Esophagus squamous epithelium (tissue), 5 donors: ENCODE measurements around the gene CELSR3. TPM values are rescaled to one million over a fixed set of nuclear protein-coding genes. Genes with fewer than 3 reads are reported as not detected.
A peak's percentile ranks its signal among the peaks of the same experiment; 100 is the strongest.

Source experiments
- DNase-seq: peaks from one replicate; lab custom pipeline; 2025; lab: John Stamatoyannopoulos, UW
- H3K27ac ChIP-seq, 4 donors: fragments of 200-600 bp; sonication (generic); one replicate each; pipeline ENCODE4 v1.5.1; 2016 to 2019; ENCODE audit warnings: mild to moderate bottlenecking in 1 of 4
- H3K27me3 ChIP-seq, 4 donors: fragments of 200-600 bp; sonication (generic); 1 replicate in 3 of 4; 2 replicates in 1 of 4; pipeline versions ENCODE4 v1.5.1 to v1.6.0; 2017 to 2021; ENCODE audit warnings: antibody characterized with exemption in 1 of 4
- H3K36me3 ChIP-seq, 3 donors: fragments of 200-600 bp; sonication (generic); one replicate each; pipeline ENCODE4 v1.5.1; 2016 to 2019
- H3K4me1 ChIP-seq, 3 donors: fragments of 200-600 bp; sonication (generic); one replicate each; pipeline ENCODE4 v1.5.1; 2017 to 2019
- H3K4me3 ChIP-seq, 4 donors: fragments of 200-600 bp; sonication (generic); 1 replicate in 3 of 4; 2 replicates in 1 of 4; pipeline ENCODE4 v1.5.1; 2016 to 2019; ENCODE audit warnings: mild to moderate bottlenecking in 2 of 4, moderate library complexity in 1 of 4
- H3K9me3 ChIP-seq, 3 donors: fragments of 200-600 bp; sonication (generic); one replicate each; pipeline ENCODE4 v1.5.1; 2016 to 2019
- POLR2A ChIP-seq, 4 donors: fragments of 450-650 bp; IDR thresholded peaks; one replicate each; pipeline ENCODE4 v1.6.1; 2017; ENCODE audit warnings: antibody characterized with exemption in 4 of 4, mild to moderate bottlenecking in 4 of 4, moderate library complexity in 3 of 4
- WGBS, 2 donors: methylation state at CpG; one replicate each; pipeline ENCODE4 v1.1.5; 2018; 5-methylcytosine and 5-hydroxymethylcytosine counted together
- intact Hi-C: fragments of 100-400 bp; cut with DNase I; formaldehyde crosslinking; loops from one replicate; pipeline ENCODE4 v1.15.0; 2022
- total RNA-seq, 4 donors: library from RNA; depleted of rRNA; stranded (reverse); fragments of >200 nt; gene quantifications; one replicate each; pipeline ENCODE4 v1.1.0, GENCODE V29; 2016
- TF ChIP-seq, protein P1 (sequence below), 6 experiments: fragments of 450-650 bp in 4 of 6; fragments of 200-600 bp in 2 of 6; sonication (generic) in 2 of 6; IDR thresholded peaks; one replicate each; pipeline ENCODE4 v1.5.1; 2016 to 2019; ENCODE audit warnings: antibody characterized with exemption in 6 of 6, mild to moderate bottlenecking in 4 of 6, moderate library complexity in 4 of 6
- donor health status: DM: yes; HTN: yes; CAD: no.

The CELSR3 gene
- total RNA-seq, 4 donors from 2014 or later = 0.31 to 0.76 (median 0.45) TPM

DNA sequence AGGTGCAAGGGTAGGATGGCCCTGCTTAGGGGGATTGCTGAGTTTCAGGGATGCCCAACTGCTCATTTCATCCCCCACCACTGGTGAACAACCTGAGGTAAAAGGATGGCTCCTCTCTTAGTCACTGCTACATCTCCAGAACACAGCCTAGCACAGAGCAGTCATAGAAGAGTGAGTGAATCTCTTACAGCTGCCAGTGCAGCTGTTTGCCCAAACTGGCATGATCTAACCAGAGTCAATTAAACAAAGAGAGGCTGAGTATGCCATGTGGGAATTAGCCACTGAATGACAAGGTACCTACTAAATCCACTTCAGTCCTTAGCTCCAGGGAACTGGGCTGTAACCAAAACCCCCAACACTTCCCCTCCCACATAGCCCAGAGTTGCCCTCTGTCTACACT is 29.9 kb upstream of the CELSR3 start:
- Histone ChIP-seq H3K27me3 (no peaks in the 10 kb centered on the region), H3K4me3 (peak overlapping the region in 1 of 4 donors; percentile 3), H3K4me1 (peaks cover 19 to 42% (median 29%) of the 10 kb centered on the region in 3 donors), H3K27ac (peak overlapping the region in 1 of 4 donors; percentile 81), H3K36me3 (peaks cover 30 to 80% (median 61%) of the 10 kb centered on the region in 3 donors), H3K9me3 (no peaks in the 10 kb centered on the region)
- no peak for DNase-seq
- intact Hi-C loops = no loop called here
- TF ChIP-seq, protein P1, sequence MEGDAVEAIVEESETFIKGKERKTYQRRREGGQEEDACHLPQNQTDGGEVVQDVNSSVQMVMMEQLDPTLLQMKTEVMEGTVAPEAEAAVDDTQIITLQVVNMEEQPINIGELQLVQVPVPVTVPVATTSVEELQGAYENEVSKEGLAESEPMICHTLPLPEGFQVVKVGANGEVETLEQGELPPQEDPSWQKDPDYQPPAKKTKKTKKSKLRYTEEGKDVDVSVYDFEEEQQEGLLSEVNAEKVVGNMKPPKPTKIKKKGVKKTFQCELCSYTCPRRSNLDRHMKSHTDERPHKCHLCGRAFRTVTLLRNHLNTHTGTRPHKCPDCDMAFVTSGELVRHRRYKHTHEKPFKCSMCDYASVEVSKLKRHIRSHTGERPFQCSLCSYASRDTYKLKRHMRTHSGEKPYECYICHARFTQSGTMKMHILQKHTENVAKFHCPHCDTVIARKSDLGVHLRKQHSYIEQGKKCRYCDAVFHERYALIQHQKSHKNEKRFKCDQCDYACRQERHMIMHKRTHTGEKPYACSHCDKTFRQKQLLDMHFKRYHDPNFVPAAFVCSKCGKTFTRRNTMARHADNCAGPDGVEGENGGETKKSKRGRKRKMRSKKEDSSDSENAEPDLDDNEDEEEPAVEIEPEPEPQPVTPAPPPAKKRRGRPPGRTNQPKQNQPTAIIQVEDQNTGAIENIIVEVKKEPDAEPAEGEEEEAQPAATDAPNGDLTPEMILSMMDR (IDR thresholded peaks at IDR 0.05) = no peak
- TF ChIP-seq POLR2A (IDR thresholded peaks at IDR 0.05) = no peak

DNA sequence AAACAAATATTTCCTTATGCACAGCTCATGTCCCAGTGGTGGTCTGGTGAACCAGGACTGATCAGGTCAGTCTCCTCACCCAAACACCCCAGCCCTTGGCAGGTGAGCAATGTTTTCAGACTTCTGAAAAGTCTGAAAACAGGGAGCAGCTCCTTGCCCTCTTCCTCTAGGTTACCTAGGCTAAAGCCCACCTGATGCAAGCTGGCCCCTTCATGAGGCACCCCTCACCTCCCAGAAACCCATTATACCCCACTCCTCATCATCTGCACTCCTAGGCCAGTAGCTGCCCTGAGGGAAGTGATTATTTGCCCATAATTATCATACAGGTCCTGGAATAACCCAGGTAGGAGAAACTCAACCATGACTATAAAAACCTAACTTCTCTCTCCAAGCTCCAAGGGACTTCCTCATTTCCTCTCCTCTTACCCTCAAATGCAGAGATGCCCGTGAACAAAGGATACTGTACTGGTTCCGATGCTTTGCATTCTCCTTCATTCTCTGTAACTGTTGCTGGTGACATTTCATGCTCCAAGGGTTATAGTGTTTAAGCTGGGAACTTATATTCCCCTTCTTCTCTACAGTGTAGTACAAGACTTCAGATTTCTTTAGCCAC is 28.3 kb upstream of the CELSR3 start:
- no peak overlapping the region for H3K4me3 ChIP-seq
- no peak for DNase-seq
- WGBS, 2 donors = 81 to 93% methylated on average over 2 of the region's 2 CpGs
- H3K9me3 ChIP-seq = no peaks in the 10 kb centered on the region
- no peak overlapping the region for H3K27ac ChIP-seq
- H3K27me3 ChIP-seq = no peaks in the 10 kb centered on the region
- H3K36me3 ChIP-seq = peaks cover 34 to 85% (median 63%) of the 10 kb centered on the region in 3 donors
- TF ChIP-seq, protein P1 (IDR thresholded peaks at IDR 0.05) = no peak
- no peak for TF ChIP-seq POLR2A (IDR thresholded peaks at IDR 0.05)
- peaks cover 22 to 44% (median 33%) of the 10 kb centered on the region in 3 donors for H3K4me1 ChIP-seq
- intact Hi-C loops = no loop called here

DNA sequence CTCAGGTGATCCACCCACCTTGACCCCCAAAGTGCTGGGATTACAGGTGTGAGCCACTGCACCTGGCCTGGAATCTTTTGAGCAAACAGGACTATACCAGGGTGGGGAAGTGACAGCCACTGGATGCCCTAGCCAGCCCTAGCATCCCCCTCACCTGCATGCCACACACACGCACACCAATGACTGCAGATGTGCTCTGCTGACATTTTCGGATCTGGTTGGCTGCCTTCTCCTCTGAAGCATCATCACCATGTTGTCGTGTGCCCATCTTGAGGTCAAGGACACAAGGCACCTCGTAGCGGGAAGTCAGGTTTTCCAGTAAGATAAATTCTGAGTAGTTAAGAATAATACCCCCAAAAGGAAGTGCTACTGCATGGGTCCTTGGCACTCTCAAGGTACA is 26.7 kb upstream of the CELSR3 start:
- Histone ChIP-seq H3K36me3 (peaks cover 33 to 74% (median 63%) of the 10 kb centered on the region in 3 donors), H3K27me3 (no peaks in the 10 kb centered on the region), H3K27ac (no peak overlapping the region), H3K9me3 (no peaks in the 10 kb centered on the region), H3K4me1 (peaks cover 24 to 40% (median 27%) of the 10 kb centered on the region in 3 donors), H3K4me3 (no peak overlapping the region)
- no peak for DNase-seq
- intact Hi-C loops = no loop called here
- TF ChIP-seq, protein P1 (IDR thresholded peaks at IDR 0.05) = no peak
- TF ChIP-seq POLR2A (IDR thresholded peaks at IDR 0.05) = no peak
- 40 to 77% methylated on average over 3 to 5 of the region's 5 CpGs for WGBS, 2 donors

DNA sequence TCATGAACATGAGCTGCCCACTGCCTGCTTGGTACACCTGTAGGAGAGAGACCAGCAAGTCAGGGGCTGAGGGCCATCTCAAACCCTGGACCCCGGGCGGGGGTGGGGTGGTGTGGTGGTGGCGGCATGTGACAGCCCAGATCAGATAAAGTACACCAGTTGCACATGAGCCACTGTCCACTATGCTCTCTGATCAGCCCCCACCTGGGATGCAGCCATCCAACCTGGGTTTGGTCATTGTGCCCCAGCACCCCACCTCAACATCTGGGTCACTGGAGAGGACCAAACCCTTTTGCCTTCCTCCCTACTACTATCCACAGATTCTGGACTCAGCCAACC is 26.0 kb upstream of the CELSR3 start:
- Histone ChIP-seq H3K27ac (no peak overlapping the region), H3K4me3 (no peak overlapping the region), H3K9me3 (no peaks in the 10 kb centered on the region), H3K36me3 (peaks cover 28 to 67% (median 57%) of the 10 kb centered on the region in 3 donors), H3K27me3 (no peaks in the 10 kb centered on the region), H3K4me1 (peaks cover 24 to 40% (median 26%) of the 10 kb centered on the region in 3 donors)
- no CpG with 5 or more reads among the region's 3 CpGs for WGBS, 2 donors
- no peak for TF ChIP-seq POLR2A (IDR thresholded peaks at IDR 0.05)
- TF ChIP-seq, protein P1 (IDR thresholded peaks at IDR 0.05) = no peak
- intact Hi-C loops = no loop called here
- no peak for DNase-seq

DNA sequence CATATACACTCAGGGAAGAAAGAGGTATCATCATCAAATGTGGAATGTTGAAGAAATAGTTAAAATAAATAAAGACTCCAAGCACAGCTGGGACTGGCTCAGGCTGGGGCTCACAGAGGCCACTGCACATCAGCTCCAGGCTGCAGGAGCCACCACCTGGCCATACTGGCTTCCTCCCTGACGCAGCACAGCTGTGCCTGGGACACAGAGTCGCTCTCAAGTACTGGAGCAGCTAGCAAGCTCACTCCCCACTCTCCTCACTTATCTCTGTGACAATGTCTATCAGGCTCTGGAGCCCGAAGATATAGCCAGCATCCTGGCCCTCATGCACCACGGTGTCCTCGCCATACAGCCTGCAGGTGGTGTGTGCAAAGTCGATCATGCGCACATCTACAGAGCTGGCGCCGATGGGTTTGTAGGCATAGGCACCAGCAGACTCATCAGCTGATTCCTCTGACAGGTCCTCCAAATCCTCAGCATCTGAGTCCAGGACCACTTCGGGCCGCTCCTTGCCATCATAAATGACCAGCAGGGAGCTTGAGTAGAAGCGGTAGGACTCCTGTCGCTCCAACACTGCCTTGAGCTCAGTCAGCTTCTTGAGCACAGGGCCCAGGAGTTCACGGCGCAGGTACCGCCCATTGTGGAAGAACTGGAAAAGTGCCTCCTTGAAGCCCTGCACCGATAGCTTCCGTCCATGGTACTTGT is 25.5 kb upstream of the CELSR3 start:
- DNase-seq = no peak
- 73 to 78% methylated on average over 2 to 9 of the region's 18 CpGs for WGBS, 2 donors
- intact Hi-C loops = no loop called here
- Histone ChIP-seq H3K9me3 (no peaks in the 10 kb centered on the region), H3K27ac (no peak overlapping the region), H3K36me3 (peaks cover 28 to 62% (median 53%) of the 10 kb centered on the region in 3 donors), H3K4me1 (peaks cover 27 to 40% (median 31%) of the 10 kb centered on the region in 3 donors), H3K27me3 (no peaks in the 10 kb centered on the region), H3K4me3 (no peak overlapping the region)
- TF ChIP-seq, protein P1 (IDR thresholded peaks at IDR 0.05) = no peak
- no peak for TF ChIP-seq POLR2A (IDR thresholded peaks at IDR 0.05)
